OCI-M2 (cell line): ENCODE measurements around the gene PLEKHG7.
"Not testable (repeated sequence)": the region's sequence is repeated elsewhere in the genome, so short reads cannot be mapped to it uniquely, and the experiment has no call there.

ENCODE experiments used
- DNase-seq: peaks from one replicate; lab custom pipeline; 2025; ENCODE audit not compliant: unreplicated experiment; lab: John Stamatoyannopoulos, UW

Gene PLEKHG7

DNA sequence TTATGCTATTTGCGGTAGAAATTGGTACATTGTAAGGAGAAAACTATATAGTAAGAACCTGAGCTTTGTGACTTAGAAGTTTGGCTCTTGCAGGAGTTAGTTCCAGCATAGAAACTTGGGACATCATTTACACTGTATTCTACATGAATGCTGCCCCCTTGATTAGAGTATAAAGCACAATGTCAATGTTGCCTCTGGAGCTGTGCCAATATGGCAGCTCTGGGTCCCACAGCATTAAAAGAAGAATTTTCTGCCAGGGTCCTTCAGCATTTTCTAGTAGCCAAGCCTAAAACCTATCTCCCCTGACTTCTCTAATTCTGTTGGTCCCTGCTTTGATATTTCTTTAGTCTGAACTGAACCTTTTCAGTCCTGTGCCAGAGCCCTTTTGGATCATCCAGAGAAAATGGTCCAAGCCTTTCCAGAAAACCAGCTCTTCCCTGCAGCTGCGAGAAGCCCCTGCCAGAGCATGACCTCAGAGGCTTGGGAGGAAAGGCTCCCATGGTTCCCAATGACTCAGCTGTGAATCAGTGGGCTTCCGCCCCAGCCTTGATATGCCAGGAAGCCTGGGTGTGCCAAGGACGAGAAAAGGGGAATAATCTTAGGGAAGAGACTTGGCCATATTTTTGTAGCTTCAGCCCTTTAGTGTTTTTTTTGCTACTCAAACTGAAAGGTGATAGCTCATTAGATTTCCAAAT is 43.2 kb downstream of the PLEKHG7 start:
- DNase-seq: no peak

DNA sequence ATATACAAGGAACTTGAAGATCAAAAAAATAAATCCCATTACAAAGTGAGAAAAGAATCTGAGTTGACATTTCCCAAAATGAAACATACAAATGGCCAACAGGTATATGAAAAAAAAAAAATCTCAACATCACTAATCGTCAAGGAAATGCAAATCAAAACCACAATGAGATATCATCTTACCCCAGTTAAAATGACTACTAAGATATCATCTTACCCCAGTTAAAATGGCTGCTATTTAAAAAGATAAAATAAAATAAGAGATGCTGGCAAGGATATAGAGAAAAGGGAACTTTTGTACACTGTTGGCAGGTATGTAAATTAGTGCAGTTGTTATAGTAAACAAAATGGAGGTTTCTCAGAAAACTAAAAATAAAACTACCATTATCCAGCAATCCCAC is 44.4 kb downstream of the PLEKHG7 start:
- no peak for DNase-seq

GRCh38 chr12:92749691-92750090 is 46.9 kb downstream of the PLEKHG7 start:
- DNase-seq: not testable (repeated sequence)

- no peak for DNase-seq
Observed at GRCh38 chr12:92753976-92754885, 51.4 kb downstream of the PLEKHG7 start.

DNA sequence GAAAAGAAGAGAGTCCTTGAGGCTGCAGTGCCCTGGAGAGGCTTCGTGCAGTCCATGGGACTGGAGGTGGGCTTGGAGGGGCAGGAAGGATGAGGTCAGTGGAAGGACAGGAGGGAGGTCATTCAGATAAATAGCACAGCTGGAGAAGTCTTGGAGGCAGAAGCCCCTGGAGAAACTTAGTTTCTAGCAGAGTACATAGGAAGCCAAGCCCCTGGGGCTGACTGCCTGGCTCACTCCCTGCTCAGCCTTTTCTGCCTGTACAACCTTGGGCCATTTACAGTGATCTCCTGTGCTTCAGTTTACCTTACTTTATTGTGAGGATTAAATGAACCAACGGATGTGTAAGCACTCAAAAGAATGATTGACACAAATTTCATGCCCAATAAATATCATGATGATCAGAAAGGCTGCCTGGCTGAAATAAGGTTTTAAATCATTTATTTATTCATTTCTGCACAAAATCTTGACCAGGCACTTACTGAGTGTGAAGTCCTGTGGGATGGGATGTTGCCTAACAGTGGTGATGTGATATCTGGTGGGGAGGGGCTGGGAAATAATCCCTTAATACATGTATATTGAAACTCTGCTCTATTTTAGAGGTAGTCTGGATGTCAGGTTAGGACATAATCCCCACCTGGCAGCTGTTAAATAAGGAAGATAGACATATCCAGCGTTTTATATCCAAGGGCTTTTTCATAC is 54.3 kb downstream of the PLEKHG7 start:
- DNase-seq: no peak

DNA sequence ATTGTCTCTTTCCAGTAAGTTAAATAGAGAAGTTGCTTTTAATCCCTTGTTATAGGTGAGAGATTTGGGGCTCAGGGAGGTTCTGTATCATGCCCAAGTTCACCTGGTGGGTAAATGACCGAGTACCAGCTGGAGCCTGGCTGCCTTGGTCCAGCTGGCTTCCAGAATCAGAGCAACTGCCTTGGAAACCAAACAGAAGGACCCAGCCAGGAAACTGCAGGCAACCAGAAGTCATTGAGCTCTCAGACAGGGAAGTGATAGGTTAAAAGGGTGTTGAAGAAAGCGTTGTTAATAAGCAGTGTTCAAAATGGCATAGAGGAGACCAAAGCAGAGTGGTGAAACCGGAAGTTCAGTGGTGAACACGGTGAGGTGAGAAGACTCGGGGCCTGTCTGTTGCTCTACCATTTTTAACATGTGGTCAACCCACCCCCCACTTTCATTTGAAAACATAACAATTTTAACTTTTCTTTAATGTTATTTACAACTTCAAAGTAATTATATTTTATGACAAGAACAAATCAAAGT is 54.9 kb downstream of the PLEKHG7 start:
- no peak for DNase-seq

GRCh38 chr12:92759634-92760268 is 57.0 kb downstream of the PLEKHG7 start:
- no peak for DNase-seq

GRCh38 chr12:92762773-92763172 is 60.0 kb downstream of the PLEKHG7 start:
- no peak for DNase-seq

GRCh38 chr12:92764831-92765230 is 62.0 kb downstream of the PLEKHG7 start:
- DNase-seq: no peak

GRCh38 chr12:92765871-92766270 is 63.1 kb downstream of the PLEKHG7 start:
- DNase-seq: no peak

DNA sequence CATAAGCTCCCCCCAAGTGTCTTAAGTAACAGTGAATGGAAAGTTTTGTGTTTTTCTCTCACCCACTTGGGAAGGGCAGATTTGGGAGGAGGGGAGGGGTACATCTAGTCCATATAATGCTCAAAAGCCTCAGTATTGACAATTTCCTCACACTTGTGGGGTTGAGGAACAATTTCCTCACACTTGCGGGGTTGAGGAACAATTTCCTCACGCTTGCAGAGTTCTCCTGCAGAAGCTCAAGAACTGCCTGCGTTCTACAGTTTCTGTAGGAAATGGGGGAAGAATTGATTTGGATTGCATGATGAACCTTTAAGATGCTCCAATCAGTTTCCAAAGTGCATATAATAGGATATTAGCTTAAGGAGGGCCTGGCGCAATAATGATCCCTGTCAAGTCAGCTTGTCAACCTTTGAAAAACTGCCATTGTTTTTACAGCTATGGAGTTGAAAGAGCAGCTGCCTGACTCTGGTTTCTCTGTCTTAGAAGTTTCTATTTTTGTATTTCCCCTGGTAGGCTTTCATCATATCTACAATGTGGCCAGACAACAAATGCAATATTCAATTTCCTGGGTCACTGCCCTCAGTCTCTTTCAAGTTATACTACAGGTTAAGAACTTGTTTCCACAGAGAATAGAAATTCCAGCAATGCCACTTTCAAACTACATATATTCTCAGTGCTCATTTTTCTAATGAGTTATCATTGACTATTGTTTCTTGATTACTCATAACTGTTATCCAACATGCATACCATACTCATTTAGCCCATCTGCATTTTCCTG is 66.5 kb downstream of the PLEKHG7 start:
- no peak for DNase-seq

- DNase-seq: no peak
Observed at GRCh38 chr12:92771001-92771400, 68.2 kb downstream of the PLEKHG7 start.

DNA sequence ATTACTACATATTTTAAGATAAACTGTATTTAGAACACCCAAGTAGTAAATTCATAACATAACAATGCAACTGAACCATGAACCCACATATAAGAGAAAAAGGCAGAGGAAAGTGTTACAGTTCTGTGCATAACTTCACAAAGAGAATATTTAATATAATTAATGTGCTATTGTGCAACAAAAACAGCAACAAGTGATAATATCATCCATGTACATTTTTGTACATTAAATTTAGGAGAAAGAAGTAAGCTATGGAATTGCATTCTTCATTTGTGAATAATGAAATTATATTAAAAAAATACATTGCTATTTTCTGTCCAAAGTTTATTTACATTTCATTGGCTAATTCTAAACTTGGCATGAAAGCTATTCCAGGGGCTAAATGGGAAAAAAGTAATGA is 72.6 kb downstream of the PLEKHG7 start:
- no peak for DNase-seq

DNA sequence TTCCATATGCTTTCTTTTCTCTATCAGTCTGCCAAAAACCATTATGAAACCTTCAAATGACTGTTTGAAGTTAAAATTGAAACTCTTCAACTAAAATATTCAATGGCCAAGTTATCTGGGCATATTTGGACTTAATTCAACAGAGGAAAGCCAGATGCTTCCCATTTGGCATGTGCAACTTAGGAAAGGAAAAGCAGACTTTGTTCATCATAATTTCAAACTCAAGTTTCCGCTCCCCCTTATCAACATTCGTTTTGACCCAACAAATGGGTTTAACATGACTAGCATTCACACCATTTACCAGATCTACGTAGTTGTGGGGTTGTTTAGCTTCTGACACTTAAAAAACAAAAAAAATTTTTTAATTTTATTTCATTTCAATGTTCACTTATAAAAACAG is 75.7 kb downstream of the PLEKHG7 start:
- no peak for DNase-seq

- no peak for DNase-seq
Observed at GRCh38 chr12:92779902-92780301, 77.1 kb downstream of the PLEKHG7 start.

GRCh38 chr12:92784356-92784755 is 81.6 kb downstream of the PLEKHG7 start:
- no peak for DNase-seq

DNA sequence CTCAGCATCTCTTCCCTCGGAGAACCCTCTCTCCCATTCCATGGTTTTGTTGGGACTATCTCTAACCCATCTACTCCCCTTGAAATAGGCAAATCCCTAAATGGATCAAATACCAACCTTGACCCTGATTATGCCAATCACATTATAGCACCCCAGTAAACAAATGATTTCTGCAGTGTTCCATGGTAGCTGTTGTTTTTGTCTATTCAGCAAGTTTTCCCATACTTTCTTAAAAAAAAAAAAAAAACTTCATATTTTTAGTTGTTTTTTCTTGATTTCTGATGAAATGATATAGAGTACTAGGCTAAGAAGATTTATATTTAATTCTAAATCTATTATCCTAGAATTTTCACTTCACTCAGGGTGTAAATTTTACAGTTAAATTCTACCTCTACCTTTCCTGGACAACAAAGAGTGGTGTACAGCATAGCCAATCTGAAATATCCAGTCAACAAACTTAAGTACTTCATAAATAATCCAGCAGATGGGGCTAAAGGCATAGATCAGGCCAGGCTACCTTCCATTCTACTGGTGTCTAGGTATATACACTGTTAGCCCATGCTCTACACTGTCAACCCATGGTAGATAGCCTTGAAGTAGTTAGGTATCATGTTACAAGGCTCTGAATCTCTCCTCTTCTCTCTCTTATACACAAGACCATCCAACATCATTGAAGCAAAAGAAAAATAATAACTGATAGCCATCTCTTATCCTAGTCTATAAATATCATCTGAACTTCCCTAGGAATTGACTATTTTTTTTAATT is 82.2 kb downstream of the PLEKHG7 start:
- DNase-seq: peak; percentile 25

DNA sequence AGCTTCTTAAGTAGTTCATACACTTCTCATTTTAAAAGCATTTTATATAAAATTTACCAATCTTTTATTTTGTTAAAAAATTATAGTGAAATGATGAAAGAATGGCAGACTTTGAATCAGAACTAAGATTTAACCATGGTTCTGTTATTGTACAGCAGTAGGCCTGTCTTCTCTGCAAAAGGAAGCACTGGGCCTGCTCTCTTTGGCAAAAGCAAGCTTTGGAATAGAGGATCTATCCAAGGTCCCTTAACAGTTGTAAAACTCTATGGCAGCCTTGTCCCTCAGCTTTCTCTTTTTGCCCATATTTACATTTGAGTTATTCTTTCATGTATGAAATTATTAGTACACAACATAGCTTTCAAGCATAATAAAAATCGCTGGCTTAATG is 82.8 kb downstream of the PLEKHG7 start:
- no peak for DNase-seq

DNA sequence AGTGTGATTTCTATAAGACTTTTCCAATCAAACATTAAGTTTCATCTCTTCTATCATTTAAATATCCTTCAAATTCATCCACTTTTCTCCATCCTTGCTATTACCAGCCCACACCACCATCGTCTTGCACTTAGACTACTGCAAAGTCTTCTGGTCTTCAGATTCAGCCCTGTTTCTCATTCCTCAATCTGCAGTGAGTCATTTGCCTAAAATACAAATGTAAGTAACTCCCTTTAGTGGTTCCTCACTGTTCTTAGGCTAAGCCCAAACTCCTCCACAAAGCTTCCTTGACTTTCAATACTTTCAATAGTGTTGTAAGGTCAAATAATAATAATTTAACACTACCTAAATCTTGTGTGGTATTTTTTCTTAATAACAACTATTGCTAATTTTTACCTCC is 83.3 kb downstream of the PLEKHG7 start:
- no peak for DNase-seq

- DNase-seq: not testable (repeated sequence)
Observed at GRCh38 chr12:92794356-92794755, 91.6 kb downstream of the PLEKHG7 start.
